ENCODE results near the gene CFAP299.

CFAP299 gene

GRCh38 chr4:80452768-80453167 lies 117.2 kb downstream of the CFAP299 start:
- no peak for DNase-seq

- DNase-seq = no peak
Measured at GRCh38 chr4:80454040-80454439, 118.5 kb downstream of the CFAP299 start.

GRCh38 chr4:80454556-80454955 lies 119.0 kb downstream of the CFAP299 start:
- no peak for DNase-seq

GRCh38 chr4:80459918-80460473 lies 124.5 kb downstream of the CFAP299 start:
- no peak for DNase-seq

- no peak for DNase-seq
Measured at GRCh38 chr4:80461412-80461811, 125.9 kb downstream of the CFAP299 start.

- DNase-seq = no peak
Measured at GRCh38 chr4:80462621-80463091, 127.1 kb downstream of the CFAP299 start.

- DNase-seq = no peak
Measured at GRCh38 chr4:80463509-80463908, 128.0 kb downstream of the CFAP299 start.

- no peak for DNase-seq
Measured at GRCh38 chr4:80465238-80465637, 129.7 kb downstream of the CFAP299 start.

GRCh38 chr4:80465736-80466135 lies 130.2 kb downstream of the CFAP299 start:
- no peak for DNase-seq

GRCh38 chr4:80466618-80467017 lies 131.1 kb downstream of the CFAP299 start:
- no peak for DNase-seq

- DNase-seq = peak; percentile 73
Measured at GRCh38 chr4:80471756-80472155, 136.2 kb downstream of the CFAP299 start.

- no peak for DNase-seq
Measured at GRCh38 chr4:80475236-80475635, 139.7 kb downstream of the CFAP299 start.

GRCh38 chr4:80475798-80476197 lies 140.3 kb downstream of the CFAP299 start:
- no peak for DNase-seq

GRCh38 chr4:80484712-80485111 lies 149.2 kb downstream of the CFAP299 start:
- DNase-seq = no peak

- DNase-seq = no peak
Measured at GRCh38 chr4:80486603-80487002, 151.1 kb downstream of the CFAP299 start.

GRCh38 chr4:80489798-80490197 lies 154.3 kb downstream of the CFAP299 start:
- DNase-seq = no peak

GRCh38 chr4:80492761-80493160 lies 157.2 kb downstream of the CFAP299 start:
- no peak for DNase-seq

- no peak for DNase-seq
Measured at GRCh38 chr4:80495865-80496264, 160.3 kb downstream of the CFAP299 start.

GRCh38 chr4:80498725-80499124 lies 163.2 kb downstream of the CFAP299 start:
- DNase-seq = no peak

GRCh38 chr4:80500613-80501012 lies 165.1 kb downstream of the CFAP299 start:
- no peak for DNase-seq

- no peak for DNase-seq
Measured at GRCh38 chr4:80507077-80507476, 171.5 kb downstream of the CFAP299 start.

- no peak for DNase-seq
Measured at GRCh38 chr4:80507507-80507906, 172.0 kb downstream of the CFAP299 start.

GRCh38 chr4:80515496-80515895 lies 180.0 kb downstream of the CFAP299 start:
- no peak for DNase-seq

GRCh38 chr4:80521438-80521837 lies 185.9 kb downstream of the CFAP299 start:
- DNase-seq = no peak

- no peak for DNase-seq
Measured at GRCh38 chr4:80526697-80527096, 191.2 kb downstream of the CFAP299 start.

- no peak for DNase-seq
Measured at GRCh38 chr4:80529026-80529425, 193.5 kb downstream of the CFAP299 start.
